Kidney epithelial cell (primary cell): ENCODE measurements around the gene LMNB1. TPM values are rescaled to one million over a fixed set of nuclear protein-coding genes. Genes with fewer than 3 reads are reported as not detected.

Experiments used
- DNase-seq: peaks from one replicate; pipeline ENCODE4 v3.0.0-alpha.2; 2010; ENCODE audit warnings: low read depth
- H3K27me3 ChIP-seq: 2 replicates; pipeline ENCODE4 v1.6.0; 2011; ENCODE audit warnings: low read length; ENCODE audit not compliant: control insufficient read depth, insufficient read depth
- H3K36me3 ChIP-seq: 2 replicates; pipeline ENCODE4 v1.5.1; 2011; ENCODE audit warnings: low read length; ENCODE audit not compliant: control insufficient read depth, insufficient read depth
- H3K4me3 ChIP-seq: 2 replicates; pipeline ENCODE4 v1.5.1; 2011; ENCODE audit warnings: low read depth, mild to moderate bottlenecking, control low read depth, low read length
- CTCF ChIP-seq: IDR thresholded peaks from 2 replicates; pipeline ENCODE4 v1.5.1; 2011; ENCODE audit warnings: mild to moderate bottlenecking, moderate library complexity, low read length, control low read depth, inconsistent platforms; ENCODE audit not compliant: insufficient read depth, poor library complexity, severe bottlenecking
- total RNA-seq: library from RNA; depleted of rRNA; stranded (reverse); fragments of >200 nt; gene quantifications from 2 replicates; pipeline ENCODE4 v1.2.3, GENCODE V29; 2015

The LMNB1 gene
- total RNA-seq, 1 donor from 2014 or later: 39.1 TPM

- Histone ChIP-seq H3K36me3 (no peaks in the 10 kb centered on the region), H3K4me3 (no peak overlapping the region), H3K27me3 (no peaks in the 10 kb centered on the region)
- TF ChIP-seq CTCF: no peak
- no peak for DNase-seq
Observed at GRCh38 chr5:126744836-126745235, 32.1 kb upstream of the LMNB1 start.

GRCh38 chr5:126745259-126745992 lies 31.5 kb upstream of the LMNB1 start:
- no peak for TF ChIP-seq CTCF
- no peak for DNase-seq

GRCh38 chr5:126746290-126746689 lies 30.6 kb upstream of the LMNB1 start:
- TF ChIP-seq CTCF: no peak
- Histone ChIP-seq H3K36me3 (no peaks in the 10 kb centered on the region), H3K4me3 (no peak overlapping the region), H3K27me3 (no peaks in the 10 kb centered on the region)
- no peak for DNase-seq

More at GRCh38 chr5:126745259-126745992, 31.5 kb upstream of the LMNB1 start:
- Histone ChIP-seq H3K36me3 (no peaks in the 10 kb centered on the region), H3K27me3 (no peaks in the 10 kb centered on the region), H3K4me3 (no peak overlapping the region)

- Histone ChIP-seq H3K27me3 (no peaks in the 10 kb centered on the region), H3K4me3 (no peak overlapping the region), H3K36me3 (no peaks in the 10 kb centered on the region)
- TF ChIP-seq CTCF: no peak
- no peak for DNase-seq
Observed at GRCh38 chr5:126752081-126752785, 24.7 kb upstream of the LMNB1 start.

- Histone ChIP-seq H3K27me3 (no peaks in the 10 kb centered on the region), H3K4me3 (no peak overlapping the region), H3K36me3 (no peaks in the 10 kb centered on the region)
- no peak for DNase-seq
- no peak for TF ChIP-seq CTCF
Observed at GRCh38 chr5:126753227-126753626, 23.7 kb upstream of the LMNB1 start.
